H1 (cell line): Measurements from ENCODE around the gene PDE5A.

Experiments
- EZH2 ChIP-seq: fragments of 200-600 bp; sonication (generic); IDR thresholded peaks from 2 replicates; pipeline ENCODE4 v1.7.1; 2012; ENCODE audit warnings: low read depth, mild to moderate bottlenecking, moderate library complexity, low read length, inconsistent platforms; ENCODE audit not compliant: severe bottlenecking
- ZNF274 ChIP-seq: IDR thresholded peaks from 2 replicates; pipeline ENCODE4 v1.7.0; 2012; ENCODE audit warnings: low read length, borderline replicate concordance; ENCODE audit errors: extremely low read depth
- TF ChIP-seq, protein P1 (sequence below): IDR thresholded peaks from 2 replicates; pipeline ENCODE4 v1.6.1; 2012; ENCODE audit warnings: inconsistent platforms
- TF ChIP-seq, protein P2 (sequence below), 3 experiments: IDR thresholded peaks; 1 replicate in 2 of 3; 2 replicates in 1 of 3; pipeline versions ENCODE4 v1.5.1 to v1.6.1; 2011; ENCODE audit warnings: low read length in 3 of 3, mild to moderate bottlenecking in 3 of 3, inconsistent platforms in 2 of 3, low read depth in 1 of 3, moderate library complexity in 1 of 3; ENCODE audit not compliant: insufficient read depth in 1 of 3; ENCODE audit errors: control extremely low read depth in 1 of 3

DNA sequence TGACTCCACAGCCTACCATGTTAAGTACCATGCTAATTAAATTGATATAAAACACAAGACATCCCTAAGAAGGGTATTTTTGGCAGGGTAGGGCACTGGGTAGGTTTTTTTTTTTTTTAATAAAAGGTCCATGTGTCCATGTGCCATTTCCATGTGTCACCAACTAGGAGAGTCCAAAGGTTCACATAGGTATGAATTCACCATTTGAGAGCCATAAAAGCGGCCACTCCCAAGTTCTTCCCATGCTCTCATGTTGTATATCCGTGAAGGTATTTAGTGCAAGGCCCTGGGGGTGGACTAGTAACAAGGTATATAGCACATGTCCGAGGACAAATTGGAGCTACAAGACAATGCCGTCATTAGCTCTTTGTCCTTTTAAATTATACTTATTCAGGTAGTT lies 107.3 kb downstream of the PDE5A start:
- TF ChIP-seq EZH2: no peak
- TF ChIP-seq, protein P1, sequence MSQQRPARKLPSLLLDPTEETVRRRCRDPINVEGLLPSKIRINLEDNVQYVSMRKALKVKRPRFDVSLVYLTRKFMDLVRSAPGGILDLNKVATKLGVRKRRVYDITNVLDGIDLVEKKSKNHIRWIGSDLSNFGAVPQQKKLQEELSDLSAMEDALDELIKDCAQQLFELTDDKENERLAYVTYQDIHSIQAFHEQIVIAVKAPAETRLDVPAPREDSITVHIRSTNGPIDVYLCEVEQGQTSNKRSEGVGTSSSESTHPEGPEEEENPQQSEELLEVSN: no peak
- TF ChIP-seq, protein P2, sequence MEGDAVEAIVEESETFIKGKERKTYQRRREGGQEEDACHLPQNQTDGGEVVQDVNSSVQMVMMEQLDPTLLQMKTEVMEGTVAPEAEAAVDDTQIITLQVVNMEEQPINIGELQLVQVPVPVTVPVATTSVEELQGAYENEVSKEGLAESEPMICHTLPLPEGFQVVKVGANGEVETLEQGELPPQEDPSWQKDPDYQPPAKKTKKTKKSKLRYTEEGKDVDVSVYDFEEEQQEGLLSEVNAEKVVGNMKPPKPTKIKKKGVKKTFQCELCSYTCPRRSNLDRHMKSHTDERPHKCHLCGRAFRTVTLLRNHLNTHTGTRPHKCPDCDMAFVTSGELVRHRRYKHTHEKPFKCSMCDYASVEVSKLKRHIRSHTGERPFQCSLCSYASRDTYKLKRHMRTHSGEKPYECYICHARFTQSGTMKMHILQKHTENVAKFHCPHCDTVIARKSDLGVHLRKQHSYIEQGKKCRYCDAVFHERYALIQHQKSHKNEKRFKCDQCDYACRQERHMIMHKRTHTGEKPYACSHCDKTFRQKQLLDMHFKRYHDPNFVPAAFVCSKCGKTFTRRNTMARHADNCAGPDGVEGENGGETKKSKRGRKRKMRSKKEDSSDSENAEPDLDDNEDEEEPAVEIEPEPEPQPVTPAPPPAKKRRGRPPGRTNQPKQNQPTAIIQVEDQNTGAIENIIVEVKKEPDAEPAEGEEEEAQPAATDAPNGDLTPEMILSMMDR (IDR thresholded peaks at IDR 0.05; ENCODE audit: control extremely low read depth in 1 of 3, insufficient read depth in 1 of 3, low read depth in 1 of 3, low read length in 3 of 3): no peak
- no peak for TF ChIP-seq ZNF274
